Brain microvascular endothelial cell (primary cell): ENCODE data around the gene KRTAP12-4.

Experiments used
- DNase-seq: peaks from one replicate; pipeline ENCODE4 v3.0.0-alpha.2; 2020
- H3K27ac ChIP-seq: fragments of 250-450 bp; sonication (Bioruptor Pico); 2 replicates; pipeline ENCODE4 v1.5.1; 2020; ENCODE audit warnings: mild to moderate bottlenecking, moderate library complexity
- H3K27me3 ChIP-seq: fragments of 250-450 bp; sonication (Bioruptor Pico); replicated peaks from 2 replicates; pipeline ENCODE4 v1.5.1; 2020; ENCODE audit warnings: mild to moderate bottlenecking
- H3K36me3 ChIP-seq: fragments of 250-450 bp; sonication (Bioruptor Pico); replicated peaks from 2 replicates; pipeline ENCODE4 v1.5.1; 2020; ENCODE audit warnings: mild to moderate bottlenecking
- H3K4me3 ChIP-seq: 2 replicates; pipeline ENCODE4 v1.5.1; 2011; ENCODE audit warnings: low read depth, mild to moderate bottlenecking, control low read depth, low read length, moderate library complexity
- in situ Hi-C: cut with HindIII; loops from 2 replicates; pipeline ENCODE4 v1.10.0; 2017; ENCODE audit warnings: low sequenced_read_pairs, low pct_ligation_motif_present
- TF ChIP-seq, protein P1 (sequence below): IDR thresholded peaks from 2 replicates; pipeline ENCODE4 v1.5.1; 2011; ENCODE audit warnings: low read depth, mild to moderate bottlenecking, moderate library complexity, low read length, control low read depth, inconsistent platforms; ENCODE audit errors: missing control alignments

KRTAP12-4 gene

DNA sequence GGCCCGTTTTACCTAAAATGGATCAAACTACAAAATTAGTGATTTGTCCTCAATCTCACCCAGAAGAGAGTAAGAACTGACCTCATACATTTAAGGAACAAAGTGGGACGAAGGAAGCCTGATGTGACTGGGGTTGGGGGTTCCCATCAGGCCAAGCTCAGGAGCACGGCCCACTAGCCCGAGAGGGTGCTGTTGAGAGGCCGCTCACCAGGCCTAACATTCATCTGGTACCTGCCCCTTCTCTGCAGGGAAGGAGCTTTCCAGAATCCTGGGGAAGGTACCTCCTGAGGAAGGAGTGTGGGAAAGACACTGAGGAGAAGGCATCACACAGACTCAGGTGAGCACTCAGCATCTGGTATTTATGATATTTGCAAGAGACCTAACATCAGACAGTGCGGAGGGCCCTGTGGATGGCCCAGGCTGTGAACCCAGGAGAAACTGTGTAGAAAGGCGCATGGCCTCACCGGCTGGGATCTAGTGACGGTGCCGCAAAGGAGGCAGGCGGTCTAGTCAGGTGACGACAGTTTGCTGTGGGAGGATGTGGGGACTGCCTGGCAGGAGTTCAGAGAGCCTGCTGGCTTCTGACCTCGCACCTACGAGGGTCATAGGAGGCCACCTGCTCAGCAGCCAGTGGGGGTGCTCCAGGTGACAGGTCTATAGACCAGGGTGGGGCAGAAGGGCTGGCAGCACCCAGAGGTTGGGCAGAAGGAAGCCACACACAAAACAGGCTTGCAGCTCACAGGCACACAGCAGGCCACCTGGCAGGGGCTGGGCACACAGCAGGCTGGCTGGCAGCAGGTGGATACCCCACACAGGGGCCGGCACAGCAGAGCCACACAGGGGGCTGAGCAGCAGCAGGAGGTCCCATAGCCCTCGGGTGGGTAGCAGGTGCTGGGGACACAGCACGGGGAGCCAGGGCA is 543 bp downstream of the KRTAP12-4 start:
- H3K27ac ChIP-seq: no peak overlapping the region

DNA sequence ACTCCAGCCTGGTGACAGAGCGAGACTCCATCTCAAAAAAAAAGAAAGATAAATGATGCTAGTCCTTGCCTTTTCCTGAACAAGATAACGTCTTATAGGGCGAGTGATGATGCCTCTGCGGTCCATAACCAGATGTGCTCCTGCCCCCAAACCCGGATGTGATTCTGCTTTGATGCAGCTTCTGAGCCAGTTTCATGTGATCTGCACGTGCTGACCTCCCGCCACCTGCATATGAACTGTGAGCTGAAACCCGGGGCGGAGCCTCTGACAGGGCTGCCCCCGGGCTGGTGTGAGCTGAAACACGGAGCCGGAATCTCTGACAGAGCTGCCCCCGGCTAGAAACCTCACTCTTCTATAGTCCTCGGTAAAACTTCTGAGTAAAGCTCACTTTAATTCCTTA is 1.3 kb downstream of the KRTAP12-4 start:
- Histone ChIP-seq H3K27ac (no peak overlapping the region), H3K36me3 (no peaks in the 10 kb centered on the region), H3K4me3 (no peak overlapping the region), H3K27me3 (no peaks in the 10 kb centered on the region)
- in situ Hi-C loops: no loop called here
- no peak for DNase-seq
- TF ChIP-seq, protein P1, sequence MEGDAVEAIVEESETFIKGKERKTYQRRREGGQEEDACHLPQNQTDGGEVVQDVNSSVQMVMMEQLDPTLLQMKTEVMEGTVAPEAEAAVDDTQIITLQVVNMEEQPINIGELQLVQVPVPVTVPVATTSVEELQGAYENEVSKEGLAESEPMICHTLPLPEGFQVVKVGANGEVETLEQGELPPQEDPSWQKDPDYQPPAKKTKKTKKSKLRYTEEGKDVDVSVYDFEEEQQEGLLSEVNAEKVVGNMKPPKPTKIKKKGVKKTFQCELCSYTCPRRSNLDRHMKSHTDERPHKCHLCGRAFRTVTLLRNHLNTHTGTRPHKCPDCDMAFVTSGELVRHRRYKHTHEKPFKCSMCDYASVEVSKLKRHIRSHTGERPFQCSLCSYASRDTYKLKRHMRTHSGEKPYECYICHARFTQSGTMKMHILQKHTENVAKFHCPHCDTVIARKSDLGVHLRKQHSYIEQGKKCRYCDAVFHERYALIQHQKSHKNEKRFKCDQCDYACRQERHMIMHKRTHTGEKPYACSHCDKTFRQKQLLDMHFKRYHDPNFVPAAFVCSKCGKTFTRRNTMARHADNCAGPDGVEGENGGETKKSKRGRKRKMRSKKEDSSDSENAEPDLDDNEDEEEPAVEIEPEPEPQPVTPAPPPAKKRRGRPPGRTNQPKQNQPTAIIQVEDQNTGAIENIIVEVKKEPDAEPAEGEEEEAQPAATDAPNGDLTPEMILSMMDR: no peak

More for the DNA sequence above, 543 bp downstream of the KRTAP12-4 start:
- no peaks in the 10 kb centered on the region for H3K36me3 ChIP-seq
- TF ChIP-seq, protein P1: no peak
- H3K4me3 ChIP-seq: no peak overlapping the region
- H3K27me3 ChIP-seq: no peaks in the 10 kb centered on the region
- in situ Hi-C loops: no loop called here
- no peak for DNase-seq

DNA sequence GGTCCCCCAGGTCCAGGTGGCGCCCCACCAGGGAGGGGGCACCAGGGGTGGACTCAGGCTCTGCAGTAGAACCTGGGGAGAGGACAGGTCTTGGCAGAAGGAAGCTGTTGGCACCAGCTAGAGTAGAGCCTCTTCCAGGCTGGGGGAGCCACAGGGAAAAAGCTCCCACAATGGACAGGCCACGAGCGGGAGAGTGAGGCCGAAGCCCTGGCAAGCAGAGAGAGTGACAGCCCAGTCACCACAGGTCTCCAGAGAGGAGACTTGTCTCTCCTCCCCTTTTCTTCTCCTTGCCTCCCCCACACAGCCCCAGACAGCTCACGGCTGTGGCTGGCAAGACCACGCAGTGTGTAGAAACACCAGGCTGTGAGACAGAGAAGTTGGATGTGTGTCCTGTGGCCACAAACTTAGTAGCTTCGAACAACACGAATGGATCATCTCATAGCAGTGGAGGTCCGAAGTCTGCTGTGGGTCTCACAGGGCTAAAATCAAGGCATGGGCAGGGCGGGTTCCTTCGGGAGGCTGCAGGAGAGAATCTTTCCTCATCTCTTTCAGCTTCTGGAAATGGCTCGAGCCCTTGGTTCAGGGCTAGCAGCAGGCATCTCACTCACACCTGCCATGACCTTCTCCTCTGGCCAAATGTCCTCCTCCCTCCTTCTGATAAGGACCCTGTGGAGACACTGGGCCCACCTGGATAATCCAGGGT is 3.3 kb downstream of the KRTAP12-4 start:
- Histone ChIP-seq H3K27me3 (no peaks in the 10 kb centered on the region), H3K4me3 (no peak overlapping the region), H3K36me3 (no peaks in the 10 kb centered on the region), H3K27ac (no peak overlapping the region)
- TF ChIP-seq, protein P1: no peak
- in situ Hi-C loops: no loop called here
- no peak for DNase-seq

DNA sequence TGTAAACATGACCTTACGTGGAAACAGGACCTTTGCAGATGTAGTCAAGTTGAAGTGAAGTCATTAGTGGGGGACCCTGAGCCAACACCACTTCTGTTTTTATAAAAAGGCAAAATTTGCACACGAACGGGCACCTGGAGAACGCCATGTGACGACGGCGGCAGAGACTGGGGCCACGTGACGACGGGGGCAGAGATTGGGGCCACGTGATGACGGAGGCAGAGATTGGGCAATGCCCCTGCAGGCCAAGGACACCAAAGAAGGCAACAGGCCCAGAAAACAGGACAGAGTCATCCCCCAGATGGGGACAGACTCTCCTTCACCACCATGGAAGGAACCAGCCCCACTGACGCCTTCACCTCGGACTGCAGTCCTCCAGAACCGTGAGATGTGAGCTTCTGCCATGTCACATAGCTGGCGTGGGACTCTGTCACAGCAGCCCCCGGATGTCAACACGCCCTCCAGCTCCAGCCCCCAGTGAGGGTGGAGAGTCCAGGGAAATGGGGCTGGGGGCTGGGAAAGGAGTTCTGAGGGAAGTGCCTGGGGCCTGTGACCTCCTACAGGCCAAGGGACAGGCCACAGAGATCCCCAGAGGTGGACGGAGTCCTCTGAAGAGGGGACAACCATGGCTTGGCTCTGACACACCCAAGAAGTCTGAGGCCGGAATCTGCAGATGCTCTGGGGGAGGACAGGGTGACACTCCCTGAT is 4.0 kb downstream of the KRTAP12-4 start:
- Histone ChIP-seq H3K27ac (no peak overlapping the region), H3K36me3 (no peaks in the 10 kb centered on the region), H3K4me3 (no peak overlapping the region), H3K27me3 (no peaks in the 10 kb centered on the region)
- no peak for DNase-seq
- in situ Hi-C loops: no loop called here
- TF ChIP-seq, protein P1: no peak

DNA sequence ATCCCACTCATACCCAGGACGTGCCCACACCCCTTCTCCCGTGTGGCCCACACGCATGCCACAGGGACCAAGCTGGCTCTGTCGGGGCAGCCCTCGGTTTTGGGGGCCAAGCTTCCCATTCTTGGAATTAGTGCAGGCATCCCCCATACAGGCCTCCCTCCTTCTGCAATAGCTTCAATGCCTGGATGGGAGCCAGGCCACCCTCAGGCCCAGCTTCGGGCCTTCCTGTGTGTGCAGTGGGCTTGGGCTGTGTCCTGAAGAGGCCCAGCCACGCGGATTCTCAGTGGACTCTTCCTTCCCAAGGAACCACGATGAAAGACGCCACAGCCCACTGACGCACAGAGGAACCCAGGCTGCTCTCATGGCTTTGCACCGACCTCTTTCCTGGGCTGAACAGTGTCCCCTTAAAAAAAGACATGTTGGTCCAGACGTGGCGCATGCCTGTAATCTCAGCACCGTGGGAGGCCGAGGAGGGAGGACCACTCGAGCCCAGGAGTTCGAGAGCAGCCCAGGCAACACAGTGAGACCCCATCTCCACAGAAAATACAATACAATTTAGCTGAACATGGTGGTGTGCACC is 4.8 kb downstream of the KRTAP12-4 start:
- Histone ChIP-seq H3K27ac (no peak overlapping the region), H3K27me3 (no peaks in the 10 kb centered on the region), H3K36me3 (no peaks in the 10 kb centered on the region), H3K4me3 (no peak overlapping the region)
- in situ Hi-C loops: no loop called here
- no peak for DNase-seq
- TF ChIP-seq, protein P1: no peak
